Astrocyte (in vitro differentiated cells and primary cell): ENCODE data around the gene CAMK1G. TPM values are rescaled to one million over a fixed set of nuclear protein-coding genes. Genes with fewer than 3 reads are reported as not detected.
A peak's percentile ranks its signal among the peaks of the same experiment; 100 is the strongest.

Source experiments
- DNase-seq: peaks from one replicate; pipeline ENCODE4 v3.0.0-alpha.2; 2010; ENCODE audit warnings: low read depth
- FAIRE-seq: peaks from 2 replicates; lab custom pipeline; 2011; peaks lifted over from hg19 to GRCh38; lab: Jason Lieb, UNC
- H2AFZ ChIP-seq: 2 replicates; pipeline ENCODE4 v1.6.0; 2012; ENCODE audit warnings: low read depth, low read length, inconsistent platforms
- H3K27ac ChIP-seq: 2 replicates; pipeline ENCODE4 v1.5.1; 2011; ENCODE audit warnings: low read depth, low read length, inconsistent platforms
- H3K27me3 ChIP-seq: 2 replicates; pipeline ENCODE4 v1.6.0; 2011; ENCODE audit warnings: low read length, inconsistent platforms; ENCODE audit not compliant: insufficient read depth
- H3K36me3 ChIP-seq: 2 replicates; pipeline ENCODE4 v1.5.1; 2011; ENCODE audit warnings: low read length, inconsistent platforms; ENCODE audit not compliant: insufficient read depth
- H3K4me1 ChIP-seq: 2 replicates; pipeline ENCODE4 v1.5.1; 2011; ENCODE audit warnings: low read length, inconsistent platforms; ENCODE audit not compliant: insufficient read depth
- H3K4me2 ChIP-seq: 2 replicates; pipeline ENCODE4 v1.6.0; 2012; ENCODE audit warnings: low read length, inconsistent platforms
- H3K4me3 ChIP-seq: 2 replicates; pipeline ENCODE4 v1.5.1; 2011; ENCODE audit warnings: low read depth, mild to moderate bottlenecking, low read length, inconsistent platforms; ENCODE audit not compliant: insufficient read depth
- H3K79me2 ChIP-seq: 2 replicates; pipeline ENCODE4 v1.6.0; 2012; ENCODE audit warnings: mild to moderate bottlenecking, low read length, inconsistent platforms; ENCODE audit not compliant: insufficient read depth
- H3K9ac ChIP-seq: 2 replicates; pipeline ENCODE4 v1.6.0; 2012; ENCODE audit warnings: mild to moderate bottlenecking, low read length, inconsistent platforms
- H3K9me3 ChIP-seq: 2 replicates; pipeline ENCODE4 v1.5.1; 2012; ENCODE audit warnings: low read depth, mild to moderate bottlenecking, low read length, inconsistent platforms; ENCODE audit not compliant: insufficient read depth
- H4K20me1 ChIP-seq: 2 replicates; pipeline ENCODE4 v1.6.0; 2012; ENCODE audit warnings: low read length, inconsistent platforms; ENCODE audit not compliant: insufficient read depth
- H3K27ac Mint-ChIP-seq: one replicate; pipeline ENCODE4 v1.8.0; 2021; ENCODE audit warnings: mild to moderate bottlenecking, mixed read lengths; ENCODE audit not compliant: unreplicated experiment
- H3K27me3 Mint-ChIP-seq: one replicate; pipeline ENCODE4 v1.8.0; 2021; ENCODE audit warnings: low read depth, mixed read lengths; ENCODE audit not compliant: unreplicated experiment
- H3K36me3 Mint-ChIP-seq: one replicate; pipeline ENCODE4 v1.8.0; 2021; ENCODE audit warnings: low read depth, mixed read lengths; ENCODE audit not compliant: unreplicated experiment
- H3K4me1 Mint-ChIP-seq: one replicate; pipeline ENCODE4 v1.8.0; 2021; ENCODE audit warnings: low read depth, mixed read lengths; ENCODE audit not compliant: unreplicated experiment
- H3K4me3 Mint-ChIP-seq: one replicate; pipeline ENCODE4 v1.8.0; 2021; ENCODE audit warnings: mild to moderate bottlenecking, moderate library complexity, mixed read lengths; ENCODE audit not compliant: unreplicated experiment
- H3K9me3 Mint-ChIP-seq: one replicate; pipeline ENCODE4 v1.8.0; 2021; ENCODE audit warnings: mild to moderate bottlenecking, mixed read lengths; ENCODE audit not compliant: unreplicated experiment
- CTCF ChIP-seq: IDR thresholded peaks from 2 replicates; pipeline ENCODE4 v1.5.1; 2011; ENCODE audit warnings: low read depth, mild to moderate bottlenecking, inconsistent platforms, low read length, moderate library complexity; ENCODE audit not compliant: insufficient read depth
- EZH2 ChIP-seq: IDR thresholded peaks from 2 replicates; pipeline ENCODE4 v1.6.1; 2012; ENCODE audit warnings: mild to moderate bottlenecking, low read length, inconsistent platforms; ENCODE audit not compliant: insufficient read depth
- total RNA-seq: library from RNA; stranded (reverse); gene quantifications from 2 replicates; pipeline ENCODE4 v1.2.1, GENCODE V29; 2021

The CAMK1G gene
- total RNA-seq, 1 donor from 2014 or later = 0.45 TPM

- no peak overlapping the region for H3K4me3 ChIP-seq
- no peaks in the 10 kb centered on the region for H4K20me1 ChIP-seq
- no peak overlapping the region for H2AFZ ChIP-seq
- no peaks in the 10 kb centered on the region for H3K79me2 ChIP-seq
- Mint-ChIP-seq H3K4me1 (peaks cover 12% of the 10 kb centered on the region), H3K36me3 (no peaks in the 10 kb centered on the region), H3K27ac (no peak overlapping the region), H3K4me3 (no peak overlapping the region), H3K27me3 (peaks cover 40% of the 10 kb centered on the region), H3K9me3 (no peaks in the 10 kb centered on the region)
- H3K27ac ChIP-seq = no peak overlapping the region
- no peak for DNase-seq
- no peaks in the 10 kb centered on the region for H3K9me3 ChIP-seq
- TF ChIP-seq EZH2 = no peak
- TF ChIP-seq CTCF = no peak
- FAIRE-seq = no peak
- H3K4me1 ChIP-seq = peaks cover 7% of the 10 kb centered on the region
- H3K9ac ChIP-seq = no peak overlapping the region
- H3K4me2 ChIP-seq = no peak overlapping the region
- peaks cover 38% of the 10 kb centered on the region for H3K27me3 ChIP-seq
- H3K36me3 ChIP-seq = no peaks in the 10 kb centered on the region
Observed at GRCh38 chr1:209537336-209538114, 46.0 kb upstream of the CAMK1G start.

GRCh38 chr1:209539576-209539975 lies 43.9 kb upstream of the CAMK1G start:
- Mint-ChIP-seq H3K4me3 (no peak overlapping the region), H3K9me3 (no peaks in the 10 kb centered on the region), H3K4me1 (peaks cover 22% of the 10 kb centered on the region), H3K27ac (no peak overlapping the region), H3K27me3 (peaks cover 36% of the 10 kb centered on the region), H3K36me3 (no peaks in the 10 kb centered on the region)
- H3K79me2 ChIP-seq = no peaks in the 10 kb centered on the region
- no peak overlapping the region for H2AFZ ChIP-seq
- no peak overlapping the region for H3K4me2 ChIP-seq
- H3K4me3 ChIP-seq = no peak overlapping the region
- no peaks in the 10 kb centered on the region for H3K36me3 ChIP-seq
- DNase-seq (no peak), FAIRE-seq (no peak)
- H4K20me1 ChIP-seq = no peaks in the 10 kb centered on the region
- H3K9ac ChIP-seq = no peak overlapping the region
- no peaks in the 10 kb centered on the region for H3K9me3 ChIP-seq
- TF ChIP-seq EZH2 = no peak
- TF ChIP-seq CTCF = no peak
- peaks cover 30% of the 10 kb centered on the region for H3K27me3 ChIP-seq
- H3K27ac ChIP-seq = no peak overlapping the region
- peaks cover 10% of the 10 kb centered on the region for H3K4me1 ChIP-seq

GRCh38 chr1:209542585-209542984 lies 40.9 kb upstream of the CAMK1G start:
- peak; percentile 78 for DNase-seq
- Mint-ChIP-seq H3K4me1 (peaks cover 22% of the 10 kb centered on the region), H3K4me3 (no peak overlapping the region), H3K27ac (no peak overlapping the region), H3K9me3 (no peaks in the 10 kb centered on the region), H3K27me3 (peaks cover 21% of the 10 kb centered on the region), H3K36me3 (no peaks in the 10 kb centered on the region)
- TF ChIP-seq CTCF (no peak), EZH2 (no peak)
- Histone ChIP-seq H3K27ac (no peak overlapping the region), H3K27me3 (peaks cover 12% of the 10 kb centered on the region), H3K4me1 (peaks cover 10% of the 10 kb centered on the region), H3K4me3 (no peak overlapping the region), H3K9me3 (no peaks in the 10 kb centered on the region), H3K4me2 (peak overlapping the region; percentile 9), H4K20me1 (no peaks in the 10 kb centered on the region), H2AFZ (no peak overlapping the region), H3K36me3 (no peaks in the 10 kb centered on the region), H3K9ac (no peak overlapping the region), H3K79me2 (no peaks in the 10 kb centered on the region)
- FAIRE-seq = no peak
